Activated CD4-positive, alpha-beta T cell treated with anti-CD3 and anti-CD28 coated beads, Interleukin-2, amount 50 U/mL, for 1 hour (primary cell): ENCODE results near the gene HCFC1R1.

Experiments
- DNase-seq: peaks from one replicate; pipeline ENCODE4 v3.0.0-alpha.2; 2020

Gene HCFC1R1

DNA sequence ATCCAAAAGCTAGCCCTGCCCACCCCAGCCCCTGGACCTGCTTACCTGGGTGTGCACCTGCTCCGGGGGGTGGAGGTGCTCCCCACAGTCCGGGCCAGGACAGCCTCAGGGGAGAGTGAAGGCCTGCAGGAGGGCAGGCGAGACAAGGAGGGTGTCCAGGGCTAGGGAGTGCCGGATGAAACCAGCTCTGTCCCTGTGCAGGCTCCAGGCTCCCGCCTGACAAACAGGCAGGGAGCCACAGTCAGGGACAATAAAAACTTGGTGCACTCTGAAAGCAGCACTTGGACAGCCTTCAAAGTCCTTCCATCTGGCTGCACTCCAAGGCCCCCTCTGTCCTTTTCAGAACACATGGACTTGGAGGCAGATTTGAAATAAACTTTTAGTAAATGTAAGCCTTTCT is 50.6 kb downstream of the HCFC1R1 start:
- no peak for DNase-seq
